PFSK-1 (cell line): Measurements from ENCODE around the gene INPP5F.

Experiments
- POLR2AphosphoS5 ChIP-seq: IDR thresholded peaks from 2 replicates; pipeline ENCODE4 v1.6.1; 2012; ENCODE audit warnings: low read depth, mild to moderate bottlenecking, control low read depth, low read length, moderate library complexity
- REST ChIP-seq, 2 experiments: IDR thresholded peaks; 2 replicates each; pipeline versions ENCODE4 v1.6.1 to v1.8.0; 2011 to 2012; ENCODE audit warnings: low read depth in 2 of 2, low read length in 2 of 2, control low read depth in 1 of 2, inconsistent platforms in 1 of 2, mild to moderate bottlenecking in 1 of 2, moderate library complexity in 1 of 2; ENCODE audit not compliant: insufficient read depth in 1 of 2
- SIN3A ChIP-seq: IDR thresholded peaks from 2 replicates; pipeline ENCODE4 v1.6.1; 2012; ENCODE audit warnings: mild to moderate bottlenecking, low read length, moderate library complexity, borderline replicate concordance; ENCODE audit not compliant: insufficient read depth

GRCh38 chr10:119742947-119743648, 17.2 kb downstream of the INPP5F start:
- TF ChIP-seq SIN3A (no peak), POLR2AphosphoS5 (no peak), REST (IDR thresholded peaks at IDR 0.05; ENCODE audit: insufficient read depth in 1 of 2, low read depth in 2 of 2, low read length in 2 of 2) (no peak)
